ENCODE data around the gene COL15A1.

- no peak for TF ChIP-seq ZNF274 (CRISPR knock-in tag; IDR thresholded peaks at IDR 0.05)
- no peak for TF ChIP-seq CTCF (CRISPR knock-in tag; IDR thresholded peaks at IDR 0.05)
- TF ChIP-seq CHD2 (IDR thresholded peaks at IDR 0.05; ENCODE audit: low read depth, low read length) = no peak
Observed at GRCh38 chr9:99113414-99114048, 169.8 kb downstream of the COL15A1 start.
